Muscle of leg (tissue), 11 donors: ENCODE measurements around the gene SLC25A24. TPM values are rescaled to one million over a fixed set of nuclear protein-coding genes. Genes with fewer than 3 reads are reported as not detected.

Experiments used
- DNase-seq: peaks from one replicate; pipeline ENCODE4 v3.0.0; 2013
- H3K27ac ChIP-seq: one replicate; pipeline ENCODE4 v1.5.1; 2013; ENCODE audit warnings: mild to moderate bottlenecking, low read length, control low read depth
- H3K27me3 ChIP-seq: one replicate; pipeline ENCODE4 v1.6.1; 2013; ENCODE audit warnings: low read length; ENCODE audit not compliant: control insufficient read depth, insufficient read depth
- H3K36me3 ChIP-seq: one replicate; pipeline ENCODE4 v1.6.1; 2013; ENCODE audit warnings: low read length; ENCODE audit not compliant: control insufficient read depth, insufficient read depth
- H3K4me1 ChIP-seq: one replicate; pipeline ENCODE4 v1.6.1; 2013; ENCODE audit warnings: low read length; ENCODE audit not compliant: control insufficient read depth, insufficient read depth
- H3K4me3 ChIP-seq: one replicate; pipeline ENCODE4 v1.5.1; 2013; ENCODE audit warnings: low read length, control low read depth
- H3K9me3 ChIP-seq: replicated peaks from 2 replicates; pipeline ENCODE4 v1.6.1; 2013; ENCODE audit warnings: low read depth, low read length; ENCODE audit not compliant: control insufficient read depth
- WGBS: methylation state at CpG from one replicate; pipeline ENCODE4 v1.1.5; 2013; ENCODE audit warnings: missing lambda C conversion rate; ENCODE audit not compliant: insufficient coverage; 5-methylcytosine and 5-hydroxymethylcytosine counted together
- polyA plus RNA-seq, 8 donors: library from polyadenylated mRNA; unstranded; fragments of 120-200 nt; gene quantifications; one replicate each; pipeline versions ENCODE4 v1.2.1 to v1.2.3, GENCODE V29; 2013; ENCODE audit warnings: inconsistent platforms in 1 of 8, low replicate concordance in 1 of 8; ENCODE audit not compliant: insufficient read length in 8 of 8, insufficient read depth in 1 of 8
- total RNA-seq: library from RNA; stranded (reverse); fragments of 120-200 nt; gene quantifications from one replicate; pipeline ENCODE4 v1.2.4, GENCODE V29; 2013

Gene SLC25A24
- total and polyA plus RNA-seq, 9 donors = 33.9 to 45.2 (median 38.9) TPM

GRCh38 chr1:108200687-108201051, 526 bp upstream of the SLC25A24 start:
- no peaks in the 10 kb centered on the region for H3K9me3 ChIP-seq
- peak overlapping the region; percentile 87 for H3K27ac ChIP-seq
- no peaks in the 10 kb centered on the region for H3K27me3 ChIP-seq
- peak overlapping the region; percentile 86 for H3K4me3 ChIP-seq
- peaks cover 10% of the 10 kb centered on the region for H3K36me3 ChIP-seq
- peak; percentile 57 for DNase-seq
- peaks cover 4% of the 10 kb centered on the region for H3K4me1 ChIP-seq
- 0% methylated on average over 3 of the region's 10 CpGs for WGBS

DNA sequence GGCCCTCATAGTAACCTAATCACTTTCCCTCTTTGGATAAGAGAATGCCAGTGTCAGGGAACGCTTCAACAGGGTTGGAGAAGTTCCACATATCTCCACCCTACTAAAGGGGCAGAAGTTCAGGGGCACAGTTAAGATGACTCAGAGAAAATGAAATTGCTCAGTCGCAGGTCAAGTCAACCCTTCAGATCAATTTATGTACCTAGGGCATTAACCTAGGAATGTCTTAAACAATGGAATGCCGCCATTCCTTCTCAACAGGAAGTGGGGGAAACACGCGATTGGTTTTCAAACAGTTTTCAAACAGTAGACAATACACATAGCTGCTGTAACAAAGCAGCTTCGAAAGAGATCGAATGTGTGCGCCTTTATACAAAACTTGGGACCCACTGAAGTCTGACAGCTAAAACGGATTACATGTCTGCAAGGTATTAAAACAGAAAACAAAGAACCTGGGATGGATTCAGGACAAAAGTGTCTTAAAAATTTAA, 897 bp downstream of the SLC25A24 start:
- Histone ChIP-seq H3K9me3 (no peaks in the 10 kb centered on the region), H3K4me3 (peak overlapping the region; percentile 88), H3K27me3 (no peaks in the 10 kb centered on the region), H3K36me3 (peaks cover 16% of the 10 kb centered on the region), H3K4me1 (peaks cover 4% of the 10 kb centered on the region), H3K27ac (peak overlapping the region; percentile 93)
- WGBS = 3% methylated on average over 7 of the region's 9 CpGs
- peak; percentile 51 for DNase-seq

GRCh38 chr1:108194051-108194450, 6.1 kb downstream of the SLC25A24 start:
- no peaks in the 10 kb centered on the region for H3K4me1 ChIP-seq

GRCh38 chr1:108193333-108193732, 6.8 kb downstream of the SLC25A24 start:
- H3K27ac ChIP-seq = no peak overlapping the region
- peaks cover 38% of the 10 kb centered on the region for H3K36me3 ChIP-seq
- DNase-seq = no peak
- no peaks in the 10 kb centered on the region for H3K4me1 ChIP-seq
- no peaks in the 10 kb centered on the region for H3K27me3 ChIP-seq
- peaks cover 12% of the 10 kb centered on the region for H3K9me3 ChIP-seq
- H3K4me3 ChIP-seq = no peak overlapping the region
- WGBS = no CpG with 5 or more reads among the region's 1 CpG

More at GRCh38 chr1:108194051-108194450, 6.1 kb downstream of the SLC25A24 start:
- Histone ChIP-seq H3K27me3 (no peaks in the 10 kb centered on the region), H3K9me3 (peaks cover 8% of the 10 kb centered on the region), H3K4me3 (no peak overlapping the region), H3K36me3 (peaks cover 35% of the 10 kb centered on the region), H3K27ac (no peak overlapping the region)
- no peak for DNase-seq
- WGBS = no CpG with 5 or more reads among the region's 1 CpG

DNA sequence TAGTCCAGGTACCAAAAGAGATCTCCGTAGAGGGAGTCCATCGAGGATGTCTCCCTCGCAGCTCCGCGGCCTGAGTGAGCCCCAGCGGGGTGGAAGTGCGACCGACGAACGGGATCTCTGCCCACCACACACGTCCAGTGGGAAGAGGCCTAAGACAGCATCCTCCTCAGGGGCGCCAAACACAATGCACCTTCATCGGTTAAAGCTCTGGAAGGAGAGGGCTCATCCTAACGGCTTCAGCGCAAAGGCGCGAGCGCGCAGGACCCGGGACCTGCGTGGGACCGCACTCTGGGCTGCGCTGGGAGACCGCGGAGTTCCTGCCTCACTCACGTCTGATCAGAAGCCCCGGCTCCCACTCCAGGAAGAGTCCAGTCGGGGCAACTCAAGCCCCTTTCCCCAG, 7.6 kb downstream of the SLC25A24 start:
- Histone ChIP-seq H3K9me3 (peaks cover 15% of the 10 kb centered on the region), H3K27me3 (no peaks in the 10 kb centered on the region), H3K4me1 (no peaks in the 10 kb centered on the region), H3K36me3 (peaks cover 31% of the 10 kb centered on the region), H3K27ac (no peak overlapping the region), H3K4me3 (no peak overlapping the region)
- no peak for DNase-seq
- WGBS = 100% methylated on average over 8 of the region's 28 CpGs

- WGBS = no CpG with 5 or more reads among the region's 5 CpGs
- Histone ChIP-seq H3K36me3 (peaks cover 29% of the 10 kb centered on the region), H3K27me3 (no peaks in the 10 kb centered on the region), H3K9me3 (peaks cover 21% of the 10 kb centered on the region), H3K27ac (no peak overlapping the region), H3K4me3 (no peak overlapping the region), H3K4me1 (no peaks in the 10 kb centered on the region)
- no peak for DNase-seq
These were observed 9.3 kb downstream of the SLC25A24 start for GRCh38 chr1:108190686-108191416.

DNA sequence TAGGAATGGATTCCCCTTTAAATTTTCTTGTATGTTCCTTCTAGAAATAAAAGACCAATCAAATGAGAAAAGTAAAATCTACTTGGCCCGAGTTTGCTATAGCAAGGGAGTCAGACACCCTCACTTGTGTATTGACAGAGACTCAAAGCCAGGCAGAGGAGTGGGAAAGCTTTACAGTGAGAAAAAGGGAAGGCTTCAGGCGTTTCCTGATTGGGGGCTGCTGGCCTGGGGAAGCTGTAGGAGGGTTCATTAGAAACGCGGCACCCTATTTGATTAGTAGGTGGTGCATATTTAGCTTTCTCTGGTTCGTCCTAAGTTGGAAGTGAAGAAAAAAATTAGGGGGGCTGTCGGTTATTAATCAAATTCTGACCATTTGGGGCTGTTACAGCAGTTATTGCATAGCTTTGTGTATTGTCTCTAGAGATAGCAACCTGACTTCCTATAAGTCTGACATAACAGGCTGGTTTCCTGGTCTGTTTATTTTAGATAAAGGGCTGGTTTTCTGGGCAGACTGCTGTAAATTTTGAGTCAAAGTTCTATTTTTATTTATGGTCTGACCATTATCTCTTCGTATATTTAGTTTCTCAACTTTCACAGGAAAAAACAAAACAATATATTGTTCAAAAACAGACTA, 10.0 kb downstream of the SLC25A24 start:
- H3K4me1 ChIP-seq = no peaks in the 10 kb centered on the region
- WGBS = 85% methylated on average over 5 of the region's 7 CpGs
- H3K9me3 ChIP-seq = peaks cover 21% of the 10 kb centered on the region
- peaks cover 26% of the 10 kb centered on the region for H3K36me3 ChIP-seq
- H3K27me3 ChIP-seq = no peaks in the 10 kb centered on the region
- H3K27ac ChIP-seq = no peak overlapping the region
- no peak overlapping the region for H3K4me3 ChIP-seq
- no peak for DNase-seq

GRCh38 chr1:108188801-108189200, 11.3 kb downstream of the SLC25A24 start:
- Histone ChIP-seq H3K9me3 (peaks cover 25% of the 10 kb centered on the region), H3K4me3 (no peak overlapping the region), H3K4me1 (no peaks in the 10 kb centered on the region), H3K27me3 (no peaks in the 10 kb centered on the region), H3K27ac (no peak overlapping the region), H3K36me3 (peaks cover 27% of the 10 kb centered on the region)
- WGBS = no CpG with 5 or more reads among the region's 1 CpG
- DNase-seq = no peak

GRCh38 chr1:108182959-108183700, 17.0 kb downstream of the SLC25A24 start:
- peaks cover 22% of the 10 kb centered on the region for H3K36me3 ChIP-seq
- 100% methylated on average over 1 of the region's 2 CpGs for WGBS
- no peak for DNase-seq
- H3K27ac ChIP-seq = no peak overlapping the region
- no peak overlapping the region for H3K4me3 ChIP-seq
- no peaks in the 10 kb centered on the region for H3K27me3 ChIP-seq
- peaks cover 19% of the 10 kb centered on the region for H3K9me3 ChIP-seq
- H3K4me1 ChIP-seq = no peaks in the 10 kb centered on the region

DNA sequence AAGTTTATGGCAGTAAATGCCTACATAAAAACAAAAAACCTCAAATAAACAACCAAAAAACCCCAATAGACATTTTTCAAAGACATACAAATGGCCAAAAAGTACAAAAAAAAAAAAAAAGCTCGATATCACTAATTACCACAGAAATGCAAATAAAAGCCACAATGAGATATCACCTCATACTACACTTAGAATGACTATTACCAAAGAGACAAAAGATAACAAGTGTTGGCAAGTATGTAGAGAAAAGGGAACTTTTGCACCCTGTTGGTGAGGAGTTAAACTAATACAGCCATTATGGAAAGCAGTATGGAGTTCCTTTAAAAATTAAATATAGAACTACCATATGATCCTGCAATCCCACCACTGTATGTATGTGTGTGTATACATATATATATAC, 21.1 kb downstream of the SLC25A24 start:
- no peak overlapping the region for H3K27ac ChIP-seq
- no peaks in the 10 kb centered on the region for H3K4me1 ChIP-seq
- DNase-seq = no peak
- no peaks in the 10 kb centered on the region for H3K27me3 ChIP-seq
- no CpG with 5 or more reads among the region's 1 CpG for WGBS
- H3K9me3 ChIP-seq = peaks cover 22% of the 10 kb centered on the region
- no peak overlapping the region for H3K4me3 ChIP-seq
- H3K36me3 ChIP-seq = peaks cover 30% of the 10 kb centered on the region
